ENCODE measurements around the gene CLNK.

DNA sequence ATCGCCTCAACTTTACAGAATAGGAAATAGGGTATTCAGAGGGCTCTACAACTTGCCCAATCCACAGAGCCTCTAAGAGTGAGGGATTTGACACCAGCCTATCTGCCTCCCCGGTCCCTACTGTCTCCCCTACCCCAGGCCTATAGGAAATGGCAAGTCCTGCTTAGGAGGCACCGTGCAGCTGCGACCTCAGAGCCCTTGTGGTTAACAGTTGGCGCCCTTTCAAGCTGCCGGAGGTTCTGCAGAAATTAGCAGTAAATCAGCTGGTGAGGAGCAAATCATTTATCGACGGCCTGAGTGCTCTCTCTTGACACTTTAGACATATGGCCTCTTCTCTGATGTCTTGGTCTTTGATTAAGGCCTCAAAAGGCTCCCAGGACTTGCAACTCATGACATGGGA is 96.9 kb downstream of the CLNK start:
- TF ChIP-seq, protein P1, sequence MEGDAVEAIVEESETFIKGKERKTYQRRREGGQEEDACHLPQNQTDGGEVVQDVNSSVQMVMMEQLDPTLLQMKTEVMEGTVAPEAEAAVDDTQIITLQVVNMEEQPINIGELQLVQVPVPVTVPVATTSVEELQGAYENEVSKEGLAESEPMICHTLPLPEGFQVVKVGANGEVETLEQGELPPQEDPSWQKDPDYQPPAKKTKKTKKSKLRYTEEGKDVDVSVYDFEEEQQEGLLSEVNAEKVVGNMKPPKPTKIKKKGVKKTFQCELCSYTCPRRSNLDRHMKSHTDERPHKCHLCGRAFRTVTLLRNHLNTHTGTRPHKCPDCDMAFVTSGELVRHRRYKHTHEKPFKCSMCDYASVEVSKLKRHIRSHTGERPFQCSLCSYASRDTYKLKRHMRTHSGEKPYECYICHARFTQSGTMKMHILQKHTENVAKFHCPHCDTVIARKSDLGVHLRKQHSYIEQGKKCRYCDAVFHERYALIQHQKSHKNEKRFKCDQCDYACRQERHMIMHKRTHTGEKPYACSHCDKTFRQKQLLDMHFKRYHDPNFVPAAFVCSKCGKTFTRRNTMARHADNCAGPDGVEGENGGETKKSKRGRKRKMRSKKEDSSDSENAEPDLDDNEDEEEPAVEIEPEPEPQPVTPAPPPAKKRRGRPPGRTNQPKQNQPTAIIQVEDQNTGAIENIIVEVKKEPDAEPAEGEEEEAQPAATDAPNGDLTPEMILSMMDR (IDR thresholded peaks at IDR 0.05): no peak
- TF ChIP-seq EP300 (IDR thresholded peaks at IDR 0.05) (no peak), POLR2AphosphoS5 (IDR thresholded peaks at IDR 0.05) (no peak), POLR2A (IDR thresholded peaks at IDR 0.05) (no peak)
